A549 (cell line): ENCODE measurements around the gene DNAJB6. TPM values are rescaled to one million over a fixed set of nuclear protein-coding genes. Genes with fewer than 3 reads are reported as not detected.

Experiments used
- ATAC-seq, 2 experiments: fragments of 200-7000 bp in 1 of 2; fragments of >200 bp in 1 of 2; cut with Nextera tagmentation in 1 of 2; cut with Tn5 transposase in 1 of 2; 3 replicates each; pipeline versions ENCODE4 v1.8.0 to v1.9.1; 2018 to 2020; ENCODE audit warnings: mild to moderate bottlenecking in 1 of 2, moderate library complexity in 1 of 2
- CTCF ChIA-PET: fragments of 300-600 bp; sonication (Branson Sonifier 250); formaldehyde crosslinking; extraction: SDS; loops from one replicate; lab custom pipeline; 2021; ENCODE audit warnings: antibody characterized with exemption, inconsistent platforms; lab: Yijun Ruan, JAX
- POLR2A ChIA-PET: fragments of 350-600 bp; formaldehyde crosslinking; extraction: SDS; loops from one replicate; lab custom pipeline; 2021; ENCODE audit warnings: antibody characterized with exemption, inconsistent platforms; lab: Yijun Ruan, JAX
- DNase-seq, 2 experiments: peaks; one replicate each; pipeline versions ENCODE4 v3.0.0 to v3.0.0-alpha.2; 2011 to 2016; ENCODE audit warnings: low read depth in 1 of 2, low spot score in 1 of 2
- FAIRE-seq: peaks from 2 replicates; lab custom pipeline; 2011; peaks lifted over from hg19 to GRCh38; lab: Jason Lieb, UNC
- H3K27ac ChIP-seq, 2 experiments: fragments of >200 bp; sonication (Bioruptor Twin); formaldehyde crosslinking; 3 replicates each; pipeline ENCODE4 v1.5.1; 2016 to 2017
- H3K4me1 ChIP-seq: fragments of >200 bp; sonication (Bioruptor Twin); formaldehyde crosslinking; 3 replicates; pipeline ENCODE4 v1.6.1; 2016
- H3K4me2 ChIP-seq: fragments of >200 bp; sonication (Bioruptor Twin); formaldehyde crosslinking; 3 replicates; pipeline ENCODE4 v1.6.1; 2016
- H3K4me3 ChIP-seq: fragments of >200 bp; sonication (Bioruptor Twin); formaldehyde crosslinking; 3 replicates; pipeline ENCODE4 v1.5.1; 2016
- H3K9me3 ChIP-seq: fragments of >200 bp; sonication (Bioruptor Twin); formaldehyde crosslinking; 3 replicates; pipeline ENCODE4 v1.6.1; 2016
- BHLHE40 ChIP-seq: IDR thresholded peaks from 2 replicates; pipeline ENCODE4 v1.6.1; 2012; ENCODE audit warnings: low read depth, low read length, inconsistent platforms
- CEBPB ChIP-seq, 2 experiments: fragments of >200 bp in 1 of 2; sonication (Bioruptor Twin) in 1 of 2; formaldehyde crosslinking in 1 of 2; IDR thresholded peaks; 2 replicates each; pipeline ENCODE4 v1.6.1; 2012 to 2016
- EHMT2 ChIP-seq: fragments of 200-600 bp; sonication (generic); IDR thresholded peaks from 2 replicates; pipeline ENCODE4 v1.6.1; 2016; ENCODE audit warnings: antibody characterized with exemption, low read depth, mild to moderate bottlenecking, moderate library complexity
- FOSB ChIP-seq: fragments of 250-450 bp; sonication (Bioruptor Pico); IDR thresholded peaks from 2 replicates; pipeline ENCODE4 v1.5.0; 2020; ENCODE audit warnings: mild to moderate bottlenecking, moderate library complexity
- FOSL2 ChIP-seq, 2 experiments: fragments of 450-650 bp in 1 of 2; fragments of >200 bp in 1 of 2; sonication (Bioruptor Twin) in 1 of 2; formaldehyde crosslinking; IDR thresholded peaks; 2 replicates each; pipeline versions ENCODE4 v1.5.0 to v1.6.1; 2016 to 2020; ENCODE audit warnings: mild to moderate bottlenecking in 1 of 2, moderate library complexity in 1 of 2
- GATA3 ChIP-seq: IDR thresholded peaks from 2 replicates; pipeline ENCODE4 v1.6.1; 2012; ENCODE audit warnings: borderline replicate concordance
- HDAC2 ChIP-seq: fragments of 200-600 bp; sonication (generic); IDR thresholded peaks from 2 replicates; pipeline ENCODE4 v1.6.1; 2016
- MAFK ChIP-seq: fragments of 450-650 bp; IDR thresholded peaks from 2 replicates; pipeline ENCODE4 v1.6.1; 2014; ENCODE audit not compliant: partially characterized antibody
- NPAS2 ChIP-seq: fragments of 250-450 bp; sonication (Bioruptor Pico); IDR thresholded peaks from 2 replicates; pipeline ENCODE4 v1.8.0; 2022; ENCODE audit warnings: mild to moderate bottlenecking, moderate library complexity, borderline replicate concordance
- POLR2AphosphoS2 ChIP-seq: conservative IDR thresholded peaks from 2 replicates; pipeline ENCODE4 v1.6.1; 2012; ENCODE audit warnings: low read length, improper control_type of control experiment, inconsistent platforms
- RARB ChIP-seq: fragments of 250-450 bp; sonication (Bioruptor Pico); IDR thresholded peaks from 2 replicates; pipeline ENCODE4 v1.8.0; 2021; ENCODE audit warnings: mild to moderate bottlenecking, moderate library complexity
- RFX5 ChIP-seq: fragments of 450-650 bp; IDR thresholded peaks from 2 replicates; pipeline ENCODE4 v1.7.1; 2014; ENCODE audit warnings: antibody characterized with exemption, mild to moderate bottlenecking, moderate library complexity
- TFCP2L1 ChIP-seq: fragments of 250-450 bp; sonication (Bioruptor Pico); IDR thresholded peaks from 2 replicates; pipeline ENCODE4 v1.5.0; 2021; ENCODE audit warnings: mild to moderate bottlenecking
- ZC3H11A ChIP-seq: fragments of 450-650 bp; IDR thresholded peaks from 2 replicates; pipeline ENCODE4 v1.6.1; 2014; ENCODE audit warnings: antibody characterized with exemption, mild to moderate bottlenecking
- ZFP36 ChIP-seq: fragments of 450-650 bp; IDR thresholded peaks from 2 replicates; pipeline ENCODE4 v1.6.1; 2014; ENCODE audit warnings: borderline replicate concordance; ENCODE audit not compliant: partially characterized antibody
- ZNF302 ChIP-seq: fragments of 250-450 bp; sonication (Bioruptor Pico); IDR thresholded peaks from 2 replicates; pipeline ENCODE4 v1.9.0; 2021; ENCODE audit warnings: inconsistent platforms, mild to moderate bottlenecking, moderate library complexity
- WGBS: methylation state at CpG from one replicate; pipeline ENCODE4 v1.1.6; 2017; ENCODE audit errors: missing lambda C conversion rate; 5-methylcytosine and 5-hydroxymethylcytosine counted together
- polyA plus RNA-seq, 4 experiments: library from polyadenylated mRNA; depleted of rRNA in 3 of 4; stranded (reverse); fragments of >200 nt; fragmentation: RNase III in 1 of 4; extraction: RNeasy Plus Mini Kit Qiagen cat#74134 plus additional on column Dnase treatment in 1 of 4; gene quantifications; 2 replicates in 3 of 4; 3 replicates in 1 of 4; pipeline ENCODE4 v1.2.3, GENCODE V29; 2011 to 2017
- TF ChIP-seq, protein P1 (sequence below): fragments of >200 bp; sonication (Bioruptor Twin); formaldehyde crosslinking; IDR thresholded peaks from 3 replicates; pipeline ENCODE4 v1.6.1; 2016
- TF ChIP-seq, protein P2 (sequence below): fragments of 250-450 bp; sonication (Bioruptor Pico); IDR thresholded peaks from 2 replicates; pipeline ENCODE4 v1.5.0; 2021; ENCODE audit warnings: mild to moderate bottlenecking, moderate library complexity, borderline replicate concordance
- TF ChIP-seq, protein P3 (sequence below): fragments of >200 bp; sonication (Bioruptor Twin); formaldehyde crosslinking; IDR thresholded peaks from 3 replicates; pipeline ENCODE4 v1.5.1; 2016
- TF ChIP-seq, protein P4 (sequence below): fragments of 150-350 bp; IDR thresholded peaks from 2 replicates; pipeline ENCODE4 v1.6.1; 2014; ENCODE audit warnings: low read depth, mild to moderate bottlenecking, low read length
- TF ChIP-seq, protein P5 (sequence below): fragments of 450-650 bp; IDR thresholded peaks from 2 replicates; pipeline ENCODE4 v1.6.1; 2014; ENCODE audit warnings: antibody characterized with exemption

The DNAJB6 gene
- polyA plus RNA-seq, 2 of the 4 experiments (the other 2 are of a cell fraction) = 117 to 136 TPM

DNA sequence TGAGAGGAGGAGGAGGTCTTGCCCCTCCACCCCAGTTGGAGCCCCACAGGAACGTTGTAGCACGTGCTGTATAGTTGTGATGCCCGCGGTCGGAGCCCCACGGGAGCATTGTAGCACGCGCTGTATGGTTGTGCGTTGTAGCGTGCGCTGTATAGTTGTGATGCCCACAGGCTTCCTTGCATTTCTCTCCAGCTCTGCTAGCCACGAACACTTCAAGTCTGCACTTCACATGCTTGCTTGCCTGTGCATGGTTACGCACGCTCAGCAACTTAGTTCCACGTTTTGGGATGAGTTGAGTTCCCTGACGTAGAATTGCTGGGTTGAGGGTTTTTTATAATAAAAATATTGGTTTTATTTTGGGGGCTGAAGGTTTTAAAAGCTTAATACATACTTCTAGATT lies 41.6 kb downstream of the DNAJB6 start:
- 95% methylated on average over 16 of the region's 16 CpGs for WGBS
- ATAC-seq (no peak), DNase-seq (no peak), FAIRE-seq (no peak)
- no peaks in the 10 kb centered on the region for H3K9me3 ChIP-seq
- peaks cover 2% of the 10 kb centered on the region; the same call in 2 of the 3 replicates for H3K4me1 ChIP-seq
- ChIA-PET CTCF (interaction anchor here (0.8 to 1.5 kb wide), 5 partner anchors 9 to 105 kb away, joined by 3 to 7 read pairs (median 4); no protein-coding TSS in a partner anchor), POLR2A (no interaction called here)
- H3K4me3 ChIP-seq = no peak overlapping the region
- no peak overlapping the region for H3K4me2 ChIP-seq
- no peak overlapping the region for H3K27ac ChIP-seq
- no peak for TF ChIP-seq TFCP2L1 (CRISPR knock-in tag)
- peak; percentile 46 for TF ChIP-seq MAFK

DNA sequence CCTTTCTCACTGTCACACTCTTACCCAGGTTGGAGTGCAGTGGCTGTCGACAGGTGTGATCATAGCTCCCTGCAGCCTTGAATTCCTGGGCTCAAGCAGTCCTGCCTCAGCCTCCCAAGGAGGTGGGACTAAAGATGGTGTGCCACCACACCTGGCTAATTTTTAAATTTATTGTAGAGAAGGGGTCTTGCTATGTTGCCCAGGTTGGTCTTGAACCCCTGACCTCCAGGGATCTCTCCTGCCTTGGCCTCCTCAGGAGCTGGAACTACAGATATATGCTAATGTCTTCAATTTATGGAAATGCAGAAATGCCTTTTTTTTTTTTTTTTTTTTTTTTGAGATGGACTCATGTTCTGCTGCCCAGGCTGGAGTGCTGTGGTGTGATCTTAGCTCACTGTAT lies 42.7 kb downstream of the DNAJB6 start:
- no peak for FAIRE-seq
- no peak for ATAC-seq
- TF ChIP-seq, protein P1, sequence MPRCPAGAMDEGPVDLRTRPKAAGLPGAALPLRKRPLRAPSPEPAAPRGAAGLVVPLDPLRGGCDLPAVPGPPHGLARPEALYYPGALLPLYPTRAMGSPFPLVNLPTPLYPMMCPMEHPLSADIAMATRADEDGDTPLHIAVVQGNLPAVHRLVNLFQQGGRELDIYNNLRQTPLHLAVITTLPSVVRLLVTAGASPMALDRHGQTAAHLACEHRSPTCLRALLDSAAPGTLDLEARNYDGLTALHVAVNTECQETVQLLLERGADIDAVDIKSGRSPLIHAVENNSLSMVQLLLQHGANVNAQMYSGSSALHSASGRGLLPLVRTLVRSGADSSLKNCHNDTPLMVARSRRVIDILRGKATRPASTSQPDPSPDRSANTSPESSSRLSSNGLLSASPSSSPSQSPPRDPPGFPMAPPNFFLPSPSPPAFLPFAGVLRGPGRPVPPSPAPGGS = no peak
- TF ChIP-seq, protein P2, sequence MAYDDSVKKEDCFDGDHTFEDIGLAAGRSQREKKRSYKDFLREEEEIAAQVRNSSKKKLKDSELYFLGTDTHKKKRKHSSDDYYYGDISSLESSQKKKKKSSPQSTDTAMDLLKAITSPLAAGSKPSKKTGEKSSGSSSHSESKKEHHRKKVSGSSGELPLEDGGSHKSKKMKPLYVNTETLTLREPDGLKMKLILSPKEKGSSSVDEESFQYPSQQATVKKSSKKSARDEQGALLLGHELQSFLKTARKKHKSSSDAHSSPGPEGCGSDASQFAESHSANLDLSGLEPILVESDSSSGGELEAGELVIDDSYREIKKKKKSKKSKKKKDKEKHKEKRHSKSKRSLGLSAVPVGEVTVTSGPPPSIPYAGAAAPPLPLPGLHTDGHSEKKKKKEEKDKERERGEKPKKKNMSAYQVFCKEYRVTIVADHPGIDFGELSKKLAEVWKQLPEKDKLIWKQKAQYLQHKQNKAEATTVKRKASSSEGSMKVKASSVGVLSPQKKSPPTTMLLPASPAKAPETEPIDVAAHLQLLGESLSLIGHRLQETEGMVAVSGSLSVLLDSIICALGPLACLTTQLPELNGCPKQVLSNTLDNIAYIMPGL (CRISPR knock-in tag) = no peak
- TF ChIP-seq ZFP36 (no peak), ZNF302 (CRISPR knock-in tag) (no peak), RFX5 (no peak), ZC3H11A (no peak), RARB (CRISPR knock-in tag) (no peak), BHLHE40 (no peak), FOSL2 (IDR thresholded peaks at IDR 0.05) (no peak), FOSL2 (CRISPR knock-in tag; IDR thresholded peaks at IDR 0.05) (no peak), CEBPB (IDR thresholded peaks at IDR 0.05) (no peak), NPAS2 (CRISPR knock-in tag) (no peak), GATA3 (no peak), EHMT2 (no peak), POLR2AphosphoS2 (no peak), FOSB (no peak), TFCP2L1 (CRISPR knock-in tag) (no peak), HDAC2 (no peak)
- TF ChIP-seq, protein P3, sequence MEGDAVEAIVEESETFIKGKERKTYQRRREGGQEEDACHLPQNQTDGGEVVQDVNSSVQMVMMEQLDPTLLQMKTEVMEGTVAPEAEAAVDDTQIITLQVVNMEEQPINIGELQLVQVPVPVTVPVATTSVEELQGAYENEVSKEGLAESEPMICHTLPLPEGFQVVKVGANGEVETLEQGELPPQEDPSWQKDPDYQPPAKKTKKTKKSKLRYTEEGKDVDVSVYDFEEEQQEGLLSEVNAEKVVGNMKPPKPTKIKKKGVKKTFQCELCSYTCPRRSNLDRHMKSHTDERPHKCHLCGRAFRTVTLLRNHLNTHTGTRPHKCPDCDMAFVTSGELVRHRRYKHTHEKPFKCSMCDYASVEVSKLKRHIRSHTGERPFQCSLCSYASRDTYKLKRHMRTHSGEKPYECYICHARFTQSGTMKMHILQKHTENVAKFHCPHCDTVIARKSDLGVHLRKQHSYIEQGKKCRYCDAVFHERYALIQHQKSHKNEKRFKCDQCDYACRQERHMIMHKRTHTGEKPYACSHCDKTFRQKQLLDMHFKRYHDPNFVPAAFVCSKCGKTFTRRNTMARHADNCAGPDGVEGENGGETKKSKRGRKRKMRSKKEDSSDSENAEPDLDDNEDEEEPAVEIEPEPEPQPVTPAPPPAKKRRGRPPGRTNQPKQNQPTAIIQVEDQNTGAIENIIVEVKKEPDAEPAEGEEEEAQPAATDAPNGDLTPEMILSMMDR = no peak
- TF ChIP-seq, protein P4, sequence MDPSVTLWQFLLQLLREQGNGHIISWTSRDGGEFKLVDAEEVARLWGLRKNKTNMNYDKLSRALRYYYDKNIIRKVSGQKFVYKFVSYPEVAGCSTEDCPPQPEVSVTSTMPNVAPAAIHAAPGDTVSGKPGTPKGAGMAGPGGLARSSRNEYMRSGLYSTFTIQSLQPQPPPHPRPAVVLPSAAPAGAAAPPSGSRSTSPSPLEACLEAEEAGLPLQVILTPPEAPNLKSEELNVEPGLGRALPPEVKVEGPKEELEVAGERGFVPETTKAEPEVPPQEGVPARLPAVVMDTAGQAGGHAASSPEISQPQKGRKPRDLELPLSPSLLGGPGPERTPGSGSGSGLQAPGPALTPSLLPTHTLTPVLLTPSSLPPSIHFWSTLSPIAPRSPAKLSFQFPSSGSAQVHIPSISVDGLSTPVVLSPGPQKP = no peak
- TF ChIP-seq, protein P5, sequence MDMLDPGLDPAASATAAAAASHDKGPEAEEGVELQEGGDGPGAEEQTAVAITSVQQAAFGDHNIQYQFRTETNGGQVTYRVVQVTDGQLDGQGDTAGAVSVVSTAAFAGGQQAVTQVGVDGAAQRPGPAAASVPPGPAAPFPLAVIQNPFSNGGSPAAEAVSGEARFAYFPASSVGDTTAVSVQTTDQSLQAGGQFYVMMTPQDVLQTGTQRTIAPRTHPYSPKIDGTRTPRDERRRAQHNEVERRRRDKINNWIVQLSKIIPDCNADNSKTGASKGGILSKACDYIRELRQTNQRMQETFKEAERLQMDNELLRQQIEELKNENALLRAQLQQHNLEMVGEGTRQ = no peak
- H3K4me3 ChIP-seq = no peak overlapping the region
- peaks cover 13% of the 10 kb centered on the region for H3K4me1 ChIP-seq
- H3K27ac ChIP-seq = no peak overlapping the region
- H3K9me3 ChIP-seq = no peaks in the 10 kb centered on the region
- WGBS = 100% methylated on average over 1 of the region's 1 CpG
- no peak for DNase-seq
- ChIA-PET CTCF (interaction anchor here (1.2 to 1.5 kb wide), 6 partner anchors 7 to 106 kb away, joined by 3 to 7 read pairs (median 4); no protein-coding TSS in a partner anchor), POLR2A (no interaction called here)
- no peak overlapping the region for H3K4me2 ChIP-seq
